MM.1S (cell line): ENCODE data around the gene ARL8B.

Experiments
- DNase-seq: peaks from one replicate; pipeline ENCODE4 v3.0.0-alpha.2; 2015
- H2AFZ ChIP-seq: fragments of 300-600 bp; sonication (generic); 2 replicates; pipeline ENCODE4 v1.6.0; 2016; ENCODE audit warnings: antibody characterized with exemption, low read length
- H3F3A ChIP-seq: fragments of 300-600 bp; sonication (generic); 2 replicates; pipeline ENCODE4 v1.6.1; 2016; ENCODE audit warnings: mild to moderate bottlenecking, antibody characterized with exemption, low read length, moderate library complexity, mixed read lengths; ENCODE audit not compliant: insufficient read depth
- H3K27ac ChIP-seq: fragments of 300-600 bp; sonication (generic); 2 replicates; pipeline ENCODE4 v1.5.1; 2016; ENCODE audit warnings: mild to moderate bottlenecking, low read length
- H3K27me3 ChIP-seq: fragments of 300-600 bp; sonication (generic); replicated peaks from 2 replicates; pipeline ENCODE4 v1.6.0; 2016; ENCODE audit warnings: low read length; ENCODE audit not compliant: insufficient read depth
- H3K36me3 ChIP-seq: fragments of 300-600 bp; sonication (generic); replicated peaks from 2 replicates; pipeline ENCODE4 v1.6.1; 2016; ENCODE audit warnings: mild to moderate bottlenecking, low read length, mixed read lengths; ENCODE audit not compliant: insufficient read depth
- H3K4me1 ChIP-seq: fragments of 300-600 bp; sonication (generic); 2 replicates; pipeline ENCODE4 v1.6.1; 2016; ENCODE audit warnings: low read length, mixed read lengths
- H3K4me2 ChIP-seq: fragments of 300-600 bp; sonication (generic); 2 replicates; pipeline ENCODE4 v1.6.0; 2016; ENCODE audit warnings: low read depth, low read length
- H3K4me3 ChIP-seq: fragments of 300-600 bp; sonication (generic); 2 replicates; pipeline ENCODE4 v1.5.1; 2016; ENCODE audit warnings: low read length, mixed read lengths
- H3K79me2 ChIP-seq: fragments of 300-600 bp; sonication (generic); 2 replicates; pipeline ENCODE4 v1.6.1; 2016; ENCODE audit warnings: mixed run types, low read length, mixed read lengths
- H3K9ac ChIP-seq: fragments of 300-600 bp; sonication (generic); 2 replicates; pipeline ENCODE4 v1.6.1; 2016; ENCODE audit warnings: low read length, mixed read lengths
- H3K9me2 ChIP-seq: fragments of 300-600 bp; sonication (generic); replicated peaks from 2 replicates; pipeline ENCODE4 v1.6.1; 2016; ENCODE audit warnings: mild to moderate bottlenecking, low read length, mixed read lengths; ENCODE audit not compliant: insufficient read depth
- H3K9me3 ChIP-seq: fragments of 300-600 bp; sonication (generic); replicated peaks from 2 replicates; pipeline ENCODE4 v1.6.1; 2016; ENCODE audit warnings: mild to moderate bottlenecking, low read length, mixed read lengths; ENCODE audit not compliant: insufficient read depth
- H4K20me1 ChIP-seq: fragments of 300-600 bp; sonication (generic); 2 replicates; pipeline ENCODE4 v1.6.1; 2016; ENCODE audit warnings: mild to moderate bottlenecking, low read length, moderate library complexity, mixed read lengths; ENCODE audit not compliant: insufficient read depth
- EZH2 ChIP-seq: fragments of 300-600 bp; sonication (generic); optimal IDR thresholded peaks from 2 replicates; pipeline ENCODE3; 2017; ENCODE audit warnings: low read depth, mild to moderate bottlenecking, antibody characterized with exemption, low read length, mixed read lengths
- EZH2phosphoT487 ChIP-seq: fragments of 300-600 bp; sonication (generic); IDR thresholded peaks from 2 replicates; pipeline ENCODE4 v1.6.1; 2018; ENCODE audit warnings: antibody characterized with exemption, low read length
- TF ChIP-seq, protein P1 (sequence below): fragments of 300-600 bp; sonication (generic); IDR thresholded peaks from 2 replicates; pipeline ENCODE4 v1.5.1; 2016; ENCODE audit warnings: antibody characterized with exemption, low read length, mixed read lengths

Gene ARL8B

DNA sequence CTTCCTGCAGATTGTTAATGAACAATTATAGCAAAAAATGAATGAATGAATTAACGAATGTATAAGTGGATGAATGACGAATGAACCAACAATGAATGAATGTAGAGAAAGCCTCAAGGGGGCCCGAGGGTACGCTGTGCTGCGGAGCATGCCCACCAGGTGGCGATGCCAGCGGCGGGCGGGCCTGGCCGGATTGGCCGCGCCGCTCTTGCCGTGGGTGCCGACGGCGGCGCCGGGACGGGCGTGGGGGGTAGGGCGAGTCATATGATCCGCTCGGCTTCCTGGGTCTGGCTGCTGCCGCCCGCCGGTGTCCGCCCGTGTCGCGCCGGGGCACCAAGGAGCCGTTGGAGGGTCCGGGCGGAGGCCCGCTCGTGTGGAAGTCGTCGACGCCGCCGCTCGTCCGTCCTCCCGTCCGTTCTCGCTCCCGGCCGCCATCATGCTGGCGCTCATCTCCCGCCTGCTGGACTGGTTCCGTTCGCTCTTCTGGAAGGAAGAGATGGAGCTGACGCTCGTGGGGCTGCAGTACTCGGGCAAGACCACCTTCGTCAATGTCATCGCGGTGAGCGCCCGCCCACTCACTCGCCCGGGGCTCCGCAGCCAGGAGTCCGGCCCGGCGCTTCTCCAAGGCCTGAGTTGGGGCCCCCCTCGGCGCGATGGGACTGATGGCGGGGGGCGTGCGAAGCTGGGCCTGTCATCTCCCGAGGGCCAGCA, at the start of gene ARL8B:
ARL8B (plus strand) TSS at position 263 of the 711 bp plus-strand sequence; CDS start at position 437, 174 bp downstream.
- Histone ChIP-seq H3K9ac (peak within 1 kb of the TSS; percentile 95), H3K9me3 (no peaks in the 10 kb centered on the region), H3K27ac (peak within 1 kb of the TSS; percentile 77), H3K9me2 (no peaks in the 10 kb centered on the region), H3K4me1 (0 out of 2 replicates have a peak, but pooled peaks cover 8% of the 10 kb centered on the region), H3K4me3 (peak within 1 kb of the TSS; percentile 98), H4K20me1 (peaks cover 18% of the 10 kb centered on the region), H3K36me3 (no peaks in the 10 kb centered on the region), H3K27me3 (no peaks in the 10 kb centered on the region), H3K79me2 (peaks cover 52% of the 10 kb centered on the region), H3F3A (peaks cover 17% of the 10 kb centered on the region), H2AFZ (peak within 1 kb of the TSS; percentile 49), H3K4me2 (peak within 1 kb of the TSS; percentile 80)
- DNase-seq, result peak; percentile 88
- TF ChIP-seq EZH2phosphoT487 (no peak), EZH2 (no peak)
- TF ChIP-seq, protein P1, sequence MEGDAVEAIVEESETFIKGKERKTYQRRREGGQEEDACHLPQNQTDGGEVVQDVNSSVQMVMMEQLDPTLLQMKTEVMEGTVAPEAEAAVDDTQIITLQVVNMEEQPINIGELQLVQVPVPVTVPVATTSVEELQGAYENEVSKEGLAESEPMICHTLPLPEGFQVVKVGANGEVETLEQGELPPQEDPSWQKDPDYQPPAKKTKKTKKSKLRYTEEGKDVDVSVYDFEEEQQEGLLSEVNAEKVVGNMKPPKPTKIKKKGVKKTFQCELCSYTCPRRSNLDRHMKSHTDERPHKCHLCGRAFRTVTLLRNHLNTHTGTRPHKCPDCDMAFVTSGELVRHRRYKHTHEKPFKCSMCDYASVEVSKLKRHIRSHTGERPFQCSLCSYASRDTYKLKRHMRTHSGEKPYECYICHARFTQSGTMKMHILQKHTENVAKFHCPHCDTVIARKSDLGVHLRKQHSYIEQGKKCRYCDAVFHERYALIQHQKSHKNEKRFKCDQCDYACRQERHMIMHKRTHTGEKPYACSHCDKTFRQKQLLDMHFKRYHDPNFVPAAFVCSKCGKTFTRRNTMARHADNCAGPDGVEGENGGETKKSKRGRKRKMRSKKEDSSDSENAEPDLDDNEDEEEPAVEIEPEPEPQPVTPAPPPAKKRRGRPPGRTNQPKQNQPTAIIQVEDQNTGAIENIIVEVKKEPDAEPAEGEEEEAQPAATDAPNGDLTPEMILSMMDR, result peak; percentile 97

DNA sequence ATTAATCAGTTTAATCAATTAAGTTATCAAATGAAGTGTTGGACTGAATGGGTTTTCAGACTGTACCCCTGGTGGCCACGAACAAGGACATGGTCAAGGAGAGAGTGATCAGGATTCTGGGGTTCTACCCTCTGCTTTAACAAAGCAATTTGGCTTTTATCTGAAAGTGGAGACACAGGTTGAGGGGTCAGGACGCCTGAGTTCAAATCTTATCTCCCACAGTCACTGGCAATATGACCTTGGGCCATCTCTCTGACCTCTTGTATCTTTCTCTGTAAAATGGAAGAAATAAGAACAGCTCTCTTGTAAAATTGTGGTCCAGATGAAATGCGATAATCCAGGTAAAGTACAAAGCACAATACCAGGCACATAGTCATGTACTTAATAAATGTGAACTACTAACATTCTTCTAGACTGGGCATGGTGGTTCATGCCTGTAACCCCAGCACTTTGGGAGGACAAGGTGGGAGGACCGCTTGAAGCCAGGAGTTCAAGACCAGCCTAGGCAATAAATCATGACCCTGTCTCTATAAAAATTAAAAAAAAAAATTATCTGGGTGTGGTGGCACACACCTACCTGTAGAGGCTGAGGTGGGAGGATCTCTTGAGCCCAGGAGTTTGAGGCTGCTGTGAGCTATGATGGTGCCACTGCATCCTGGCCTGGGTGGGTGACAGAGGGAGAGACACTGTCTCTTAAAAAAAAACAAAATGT, 48.6 kb upstream of the ARL8B start:
- H4K20me1 ChIP-seq, result no peaks in the 10 kb centered on the region
- H3K4me1 ChIP-seq, result no peaks in the 10 kb centered on the region
- no peaks in the 10 kb centered on the region for H3K79me2 ChIP-seq
- H3K4me2 ChIP-seq, result no peak overlapping the region
- H2AFZ ChIP-seq, result no peak overlapping the region
- H3K4me3 ChIP-seq, result no peak overlapping the region
- no peaks in the 10 kb centered on the region for H3F3A ChIP-seq
- H3K9me2 ChIP-seq, result no peaks in the 10 kb centered on the region
- no peak for TF ChIP-seq EZH2
- TF ChIP-seq, protein P1, result no peak
- no peak for TF ChIP-seq EZH2phosphoT487
- H3K27ac ChIP-seq, result no peak overlapping the region
- DNase-seq, result no peak
- no peaks in the 10 kb centered on the region for H3K36me3 ChIP-seq
- no peaks in the 10 kb centered on the region for H3K9me3 ChIP-seq
- no peak overlapping the region for H3K9ac ChIP-seq
- no peaks in the 10 kb centered on the region for H3K27me3 ChIP-seq

DNA sequence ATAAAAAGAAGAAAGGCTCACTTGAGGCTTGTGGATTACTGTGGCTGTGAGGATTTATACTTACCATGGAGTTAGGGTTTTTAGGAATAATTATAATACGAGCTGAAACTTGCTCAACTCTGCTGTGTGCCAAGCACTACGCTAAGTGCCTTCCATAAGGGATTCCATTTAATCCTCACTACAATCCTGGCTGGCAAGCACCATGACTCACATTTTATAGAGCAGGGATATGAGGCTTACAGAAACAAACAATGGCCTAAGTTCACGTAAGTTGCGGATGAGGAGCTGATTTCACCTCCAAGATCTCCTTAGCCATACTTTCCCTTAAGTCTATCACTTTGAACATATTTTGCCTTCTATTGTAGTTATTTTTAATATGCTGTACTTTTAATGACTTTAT, 43.9 kb upstream of the ARL8B start:
- H3F3A ChIP-seq, result no peaks in the 10 kb centered on the region
- no peak overlapping the region for H2AFZ ChIP-seq
- no peak overlapping the region for H3K27ac ChIP-seq
- no peak overlapping the region for H3K4me2 ChIP-seq
- no peaks in the 10 kb centered on the region for H3K36me3 ChIP-seq
- no peaks in the 10 kb centered on the region for H3K9me3 ChIP-seq
- H3K9ac ChIP-seq, result no peak overlapping the region
- no peaks in the 10 kb centered on the region for H3K4me1 ChIP-seq
- no peaks in the 10 kb centered on the region for H4K20me1 ChIP-seq
- no peaks in the 10 kb centered on the region for H3K9me2 ChIP-seq
- TF ChIP-seq EZH2 (no peak), EZH2phosphoT487 (no peak)
- TF ChIP-seq, protein P1, result no peak
- no peaks in the 10 kb centered on the region for H3K79me2 ChIP-seq
- H3K27me3 ChIP-seq, result no peaks in the 10 kb centered on the region
- no peak for DNase-seq
- H3K4me3 ChIP-seq, result no peak overlapping the region
